DLD1 (cell line): ENCODE measurements around the gene DPYSL3.

ENCODE experiments used
- in situ Hi-C: cut with HindIII; loops from 2 replicates; pipeline ENCODE4 v1.10.0; 2017; ENCODE audit warnings: low sequenced_read_pairs

The DPYSL3 gene

GRCh38 chr5:147441191-147441695, 68.6 kb downstream of the DPYSL3 start:
- in situ Hi-C loops, result no loop called here

- in situ Hi-C loops, result no loop called here
These were observed 70.6 kb downstream of the DPYSL3 start for GRCh38 chr5:147439254-147439653.

GRCh38 chr5:147437161-147437596, 72.7 kb downstream of the DPYSL3 start:
- in situ Hi-C loops, result no loop called here

GRCh38 chr5:147436596-147436995, 73.3 kb downstream of the DPYSL3 start:
- in situ Hi-C loops, result no loop called here

- in situ Hi-C loops, result no loop called here
These were observed 75.8 kb downstream of the DPYSL3 start for GRCh38 chr5:147434049-147434448.

GRCh38 chr5:147432323-147432722, 77.5 kb downstream of the DPYSL3 start:
- in situ Hi-C loops, result no loop called here

- in situ Hi-C loops, result no loop called here
These were observed 78.3 kb downstream of the DPYSL3 start for GRCh38 chr5:147431586-147431985.

- in situ Hi-C loops, result no loop called here
These were observed 79.2 kb downstream of the DPYSL3 start for GRCh38 chr5:147430628-147431027.

GRCh38 chr5:147427521-147428401, 82.1 kb downstream of the DPYSL3 start:
- in situ Hi-C loops, result no loop called here

- in situ Hi-C loops, result no loop called here
These were observed 83.1 kb downstream of the DPYSL3 start for GRCh38 chr5:147426640-147427327.

GRCh38 chr5:147418613-147419012, 91.3 kb downstream of the DPYSL3 start:
- in situ Hi-C loops, result no loop called here

GRCh38 chr5:147417135-147417813, 92.6 kb downstream of the DPYSL3 start:
- in situ Hi-C loops, result no loop called here

- in situ Hi-C loops, result no loop called here
These were observed 94.2 kb downstream of the DPYSL3 start for GRCh38 chr5:147415651-147416050.

- in situ Hi-C loops, result no loop called here
These were observed 96.6 kb downstream of the DPYSL3 start for GRCh38 chr5:147413266-147413665.

GRCh38 chr5:147412561-147412960, 97.3 kb downstream of the DPYSL3 start:
- in situ Hi-C loops, result no loop called here

- in situ Hi-C loops, result no loop called here
These were observed 98.2 kb downstream of the DPYSL3 start for GRCh38 chr5:147411359-147412319.

GRCh38 chr5:147410496-147411358, 99.1 kb downstream of the DPYSL3 start:
- in situ Hi-C loops, result no loop called here

- in situ Hi-C loops, result no loop called here
These were observed 100.9 kb downstream of the DPYSL3 start for GRCh38 chr5:147408980-147409379.

- in situ Hi-C loops, result no loop called here
These were observed 102.7 kb downstream of the DPYSL3 start for GRCh38 chr5:147407094-147407681.
